ENCODE data around the gene UGT1A6. TPM values are rescaled to one million over a fixed set of nuclear protein-coding genes. Genes with fewer than 3 reads are reported as not detected.

Gene UGT1A6
- total RNA-seq, 4 donors from 2014 or later = 13.5 to 40.2 (median 18.1) TPM

DNA sequence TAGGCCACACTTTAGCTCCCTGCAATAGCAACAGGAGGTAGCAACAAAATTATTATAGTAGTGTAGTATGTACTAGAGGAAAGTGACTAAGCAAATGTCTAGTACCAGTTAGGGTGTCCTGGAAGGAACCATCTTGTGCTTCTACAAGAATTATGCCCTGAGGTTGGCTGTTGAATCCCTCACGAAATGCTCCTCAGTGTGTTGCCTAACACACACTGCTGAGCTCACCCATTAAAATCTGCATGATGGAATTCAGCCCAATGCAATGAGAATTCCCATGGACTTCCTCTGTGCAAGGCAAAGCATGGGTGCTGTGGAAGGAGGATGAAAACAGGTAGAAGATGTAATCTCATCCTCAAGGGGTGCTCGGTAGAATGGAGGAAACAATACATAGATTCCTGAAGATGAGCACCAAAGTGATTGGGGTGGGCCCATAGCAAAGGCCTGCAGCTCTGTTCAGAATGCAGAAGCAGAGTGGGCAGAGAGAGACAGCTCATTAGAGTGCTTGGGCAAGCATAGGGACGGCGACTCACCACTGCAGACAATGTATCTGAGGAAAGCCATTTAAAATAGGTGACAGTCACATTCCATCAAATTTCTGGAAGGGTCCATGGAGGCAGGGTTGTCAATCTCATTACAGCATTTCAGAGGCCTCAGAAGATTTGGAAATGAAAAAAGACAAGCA, 12.2 kb upstream of the UGT1A6 start:
- Histone ChIP-seq H3K27ac (no peak overlapping the region), H3K4me3 (no peak overlapping the region), H3K36me3 (no peaks in the 10 kb centered on the region), H3K4me1 (peaks cover 0 to 13% (median 5%) of the 10 kb centered on the region in 4 donors), H3K27me3 (no peaks in the 10 kb centered on the region), H3K9me3 (no peaks in the 10 kb centered on the region)
- TF ChIP-seq EP300 (IDR thresholded peaks at IDR 0.05; ENCODE audit: low read depth) (no peak), POLR2AphosphoS5 (IDR thresholded peaks at IDR 0.05) (no peak), POLR2A (IDR thresholded peaks at IDR 0.05) (no peak)
- TF ChIP-seq, protein P1, sequence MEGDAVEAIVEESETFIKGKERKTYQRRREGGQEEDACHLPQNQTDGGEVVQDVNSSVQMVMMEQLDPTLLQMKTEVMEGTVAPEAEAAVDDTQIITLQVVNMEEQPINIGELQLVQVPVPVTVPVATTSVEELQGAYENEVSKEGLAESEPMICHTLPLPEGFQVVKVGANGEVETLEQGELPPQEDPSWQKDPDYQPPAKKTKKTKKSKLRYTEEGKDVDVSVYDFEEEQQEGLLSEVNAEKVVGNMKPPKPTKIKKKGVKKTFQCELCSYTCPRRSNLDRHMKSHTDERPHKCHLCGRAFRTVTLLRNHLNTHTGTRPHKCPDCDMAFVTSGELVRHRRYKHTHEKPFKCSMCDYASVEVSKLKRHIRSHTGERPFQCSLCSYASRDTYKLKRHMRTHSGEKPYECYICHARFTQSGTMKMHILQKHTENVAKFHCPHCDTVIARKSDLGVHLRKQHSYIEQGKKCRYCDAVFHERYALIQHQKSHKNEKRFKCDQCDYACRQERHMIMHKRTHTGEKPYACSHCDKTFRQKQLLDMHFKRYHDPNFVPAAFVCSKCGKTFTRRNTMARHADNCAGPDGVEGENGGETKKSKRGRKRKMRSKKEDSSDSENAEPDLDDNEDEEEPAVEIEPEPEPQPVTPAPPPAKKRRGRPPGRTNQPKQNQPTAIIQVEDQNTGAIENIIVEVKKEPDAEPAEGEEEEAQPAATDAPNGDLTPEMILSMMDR (IDR thresholded peaks at IDR 0.05) = no peak
- intact Hi-C loops (cut with DNase I; ENCODE audit: low total_unique reads) (no loop called here), in situ Hi-C loops (cut with MboI; ENCODE audit: low pct_ligation_motif_present in 1 of 4, low pct_unique_long_range_greater_than_20kb in 1 of 4, low sequenced_read_pairs in 3 of 4) (no loop called here)
- 83 to 90% methylated on average over 3 to 4 of the region's 4 CpGs for WGBS, 2 donors (ENCODE audit: low coverage in 1 of 2)
- no peak for DNase-seq

DNA sequence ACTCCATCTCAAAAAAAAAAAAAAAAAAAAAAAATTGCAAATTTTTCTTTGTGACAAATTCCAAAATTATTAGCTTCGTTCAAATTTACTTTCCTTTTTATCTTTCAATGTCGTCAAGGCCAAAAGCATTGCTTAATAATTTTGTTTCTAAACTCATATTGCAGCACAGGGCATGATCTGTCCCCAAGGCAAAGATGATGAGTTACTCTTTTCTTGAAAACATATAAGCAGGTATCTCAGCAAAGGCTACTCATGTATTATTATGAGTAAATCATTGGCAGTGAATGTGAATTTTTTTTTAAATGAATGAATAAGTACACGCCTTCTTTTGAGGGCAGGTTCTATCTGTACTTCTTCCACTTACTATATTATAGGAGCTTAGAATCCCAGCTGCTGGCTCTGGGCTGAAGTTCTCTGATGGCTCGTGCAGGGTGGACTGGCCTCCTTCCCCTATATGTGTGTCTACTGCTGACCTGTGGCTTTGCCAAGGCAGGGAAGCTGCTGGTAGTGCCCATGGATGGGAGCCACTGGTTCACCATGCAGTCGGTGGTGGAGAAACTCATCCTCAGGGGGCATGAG, 11.1 kb upstream of the UGT1A6 start, which contains the start of gene UGT1A7:
Gene UGT1A7, plus strand, starts transcription at position 381 of the 579 bp plus-strand sequence. Its CDS starts 37 bp downstream, at position 418.
- peaks cover 0 to 13% (median 6%) of the 10 kb centered on the region in 4 donors for H3K4me1 ChIP-seq
- no peaks in the 10 kb centered on the region for H3K9me3 ChIP-seq
- H3K4me3 ChIP-seq = no peak within 1 kb of the TSS
- H3K27ac ChIP-seq = no peak within 1 kb of the TSS
- no peaks in the 10 kb centered on the region for H3K36me3 ChIP-seq
- no peak for TF ChIP-seq POLR2A (IDR thresholded peaks at IDR 0.05)
- TF ChIP-seq EP300 (IDR thresholded peaks at IDR 0.05; ENCODE audit: low read depth) = no peak
- TF ChIP-seq POLR2AphosphoS5 (IDR thresholded peaks at IDR 0.05) = no peak
- TF ChIP-seq, protein P1 (IDR thresholded peaks at IDR 0.05) = no peak
- no peak for DNase-seq
- intact Hi-C loops (cut with DNase I; ENCODE audit: low total_unique reads) = no loop called here
- in situ Hi-C loops (cut with MboI; ENCODE audit: low pct_ligation_motif_present in 1 of 4, low pct_unique_long_range_greater_than_20kb in 1 of 4, low sequenced_read_pairs in 3 of 4) = no loop called here
- WGBS, 2 donors (ENCODE audit: low coverage in 1 of 2) = 76 to 88% methylated on average over 3 to 5 of the region's 5 CpGs
- H3K27me3 ChIP-seq = no peaks in the 10 kb centered on the region

DNA sequence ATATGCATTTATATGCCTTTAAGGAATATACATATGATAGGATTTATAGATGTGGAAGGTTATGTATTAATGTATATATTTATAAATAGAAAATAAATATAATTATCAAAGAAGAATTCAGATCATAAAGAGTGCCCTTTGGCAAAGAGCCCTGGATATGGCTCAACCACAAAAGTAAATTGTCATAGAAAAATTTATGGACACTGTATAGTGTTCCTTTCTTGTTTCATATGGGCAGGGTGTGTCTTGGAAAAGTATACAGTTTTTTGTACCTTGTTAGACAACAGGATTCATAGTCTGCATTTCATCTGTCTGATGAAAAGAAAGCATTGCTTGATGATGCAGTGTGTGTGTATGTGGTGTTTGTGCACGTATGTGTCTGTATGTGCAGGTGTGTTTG, 8.1 kb upstream of the UGT1A6 start:
- Histone ChIP-seq H3K27me3 (no peaks in the 10 kb centered on the region), H3K4me3 (no peak overlapping the region), H3K9me3 (no peaks in the 10 kb centered on the region), H3K27ac (peak overlapping the region in 2 of 4 donors; percentile 41 to 51), H3K36me3 (no peaks in the 10 kb centered on the region), H3K4me1 (peaks cover 0 to 29% (median 14%) of the 10 kb centered on the region in 4 donors)
- no peak for DNase-seq
- intact Hi-C loops (cut with DNase I; ENCODE audit: low total_unique reads) (no loop called here), in situ Hi-C loops (cut with MboI; ENCODE audit: low pct_ligation_motif_present in 1 of 4, low pct_unique_long_range_greater_than_20kb in 1 of 4, low sequenced_read_pairs in 3 of 4) (no loop called here)
- TF ChIP-seq, protein P1 (IDR thresholded peaks at IDR 0.05) = no peak
- TF ChIP-seq POLR2AphosphoS5 (IDR thresholded peaks at IDR 0.05) (peak in 1 of 3 donors; percentile 47), POLR2A (IDR thresholded peaks at IDR 0.05) (no peak)
- 44 to 73% methylated on average over 1 of the region's 1 CpG for WGBS, 2 donors (ENCODE audit: low coverage in 1 of 2)

DNA sequence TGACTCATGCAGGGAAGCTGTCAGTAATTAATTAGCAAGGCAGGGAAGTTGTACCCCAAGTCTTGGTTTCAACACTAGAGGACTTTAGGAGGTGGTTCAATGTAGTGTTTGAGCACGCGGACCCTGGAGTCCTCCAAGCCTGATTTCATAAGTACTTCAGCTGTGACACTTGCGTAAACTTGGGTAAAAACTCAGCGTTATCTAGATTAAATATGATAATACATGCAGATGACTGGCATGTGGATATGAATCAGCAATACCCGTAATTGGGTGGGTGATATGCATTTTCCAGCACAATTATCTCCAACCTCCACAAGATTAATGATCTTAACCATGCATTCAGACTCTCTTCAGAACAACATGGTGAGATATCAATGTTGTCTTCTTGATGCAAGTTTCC, 5.8 kb upstream of the UGT1A6 start:
- H3K4me1 ChIP-seq = peaks cover 0 to 43% (median 28%) of the 10 kb centered on the region in 4 donors
- TF ChIP-seq, protein P1 (IDR thresholded peaks at IDR 0.05) = no peak
- no peak for TF ChIP-seq EP300 (IDR thresholded peaks at IDR 0.05; ENCODE audit: low read depth)
- no peak for TF ChIP-seq POLR2AphosphoS5 (IDR thresholded peaks at IDR 0.05)
- TF ChIP-seq POLR2A (IDR thresholded peaks at IDR 0.05) = no peak
- H3K4me3 ChIP-seq = no peak overlapping the region
- DNase-seq = no peak
- no peak overlapping the region for H3K27ac ChIP-seq
- no peaks in the 10 kb centered on the region for H3K27me3 ChIP-seq
- 87 to 90% methylated on average over 5 of the region's 5 CpGs for WGBS, 2 donors (ENCODE audit: low coverage in 1 of 2)
- intact Hi-C loops (cut with DNase I; ENCODE audit: low total_unique reads) = no loop called here
- H3K9me3 ChIP-seq = no peaks in the 10 kb centered on the region
- no peaks in the 10 kb centered on the region for H3K36me3 ChIP-seq
- in situ Hi-C loops (cut with MboI; ENCODE audit: low pct_ligation_motif_present in 1 of 4, low pct_unique_long_range_greater_than_20kb in 1 of 4, low sequenced_read_pairs in 3 of 4) = no loop called here
